C4-2B (cell line): Measurements from ENCODE around the gene PTPN11.

ENCODE experiments used
- ZFX ChIP-seq: fragments of 450-650 bp; IDR thresholded peaks from 2 replicates; pipeline ENCODE4 v1.6.1; 2017
- TF ChIP-seq, protein P1 (sequence below): fragments of 450-650 bp; conservative IDR thresholded peaks from 2 replicates; pipeline ENCODE4 v1.5.1; 2017; ENCODE audit warnings: mild to moderate bottlenecking

- TF ChIP-seq, protein P1, sequence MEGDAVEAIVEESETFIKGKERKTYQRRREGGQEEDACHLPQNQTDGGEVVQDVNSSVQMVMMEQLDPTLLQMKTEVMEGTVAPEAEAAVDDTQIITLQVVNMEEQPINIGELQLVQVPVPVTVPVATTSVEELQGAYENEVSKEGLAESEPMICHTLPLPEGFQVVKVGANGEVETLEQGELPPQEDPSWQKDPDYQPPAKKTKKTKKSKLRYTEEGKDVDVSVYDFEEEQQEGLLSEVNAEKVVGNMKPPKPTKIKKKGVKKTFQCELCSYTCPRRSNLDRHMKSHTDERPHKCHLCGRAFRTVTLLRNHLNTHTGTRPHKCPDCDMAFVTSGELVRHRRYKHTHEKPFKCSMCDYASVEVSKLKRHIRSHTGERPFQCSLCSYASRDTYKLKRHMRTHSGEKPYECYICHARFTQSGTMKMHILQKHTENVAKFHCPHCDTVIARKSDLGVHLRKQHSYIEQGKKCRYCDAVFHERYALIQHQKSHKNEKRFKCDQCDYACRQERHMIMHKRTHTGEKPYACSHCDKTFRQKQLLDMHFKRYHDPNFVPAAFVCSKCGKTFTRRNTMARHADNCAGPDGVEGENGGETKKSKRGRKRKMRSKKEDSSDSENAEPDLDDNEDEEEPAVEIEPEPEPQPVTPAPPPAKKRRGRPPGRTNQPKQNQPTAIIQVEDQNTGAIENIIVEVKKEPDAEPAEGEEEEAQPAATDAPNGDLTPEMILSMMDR = no peak
- no peak for TF ChIP-seq ZFX
Observed at GRCh38 chr12:112517730-112518364, 99.1 kb downstream of the PTPN11 start.
